H9 (cell line): ENCODE data around the gene COP1. TPM values are rescaled to one million over a fixed set of nuclear protein-coding genes. Genes with fewer than 3 reads are reported as not detected.

Source experiments
- DNase-seq: peaks from one replicate; pipeline ENCODE4 v3.0.0-alpha.2; 2017
- H2AFZ ChIP-seq: one replicate; pipeline ENCODE4 v1.6.1; 2013; ENCODE audit warnings: mild to moderate bottlenecking, low read length, control low read depth, moderate library complexity
- H2AK5ac ChIP-seq: 2 replicates; pipeline ENCODE4 v1.6.1; 2013; ENCODE audit warnings: low read length, control low read depth, mixed read lengths; ENCODE audit not compliant: insufficient read length
- H2BK120ac ChIP-seq: one replicate; pipeline ENCODE4 v1.6.1; 2013; ENCODE audit warnings: low read depth, mild to moderate bottlenecking, low read length, control low read depth, inconsistent platforms; ENCODE audit not compliant: poor library complexity, severe bottlenecking
- H2BK12ac ChIP-seq: 2 replicates; pipeline ENCODE4 v1.6.1; 2013; ENCODE audit warnings: low read length, control low read depth, mixed read lengths, low read depth; ENCODE audit not compliant: insufficient read length
- H2BK15ac ChIP-seq: 2 replicates; pipeline ENCODE4 v1.6.1; 2013; ENCODE audit warnings: low read depth, low read length, control low read depth
- H2BK20ac ChIP-seq: one replicate; pipeline ENCODE4 v1.6.1; 2013; ENCODE audit warnings: low read depth, mild to moderate bottlenecking, low read length, control low read depth, inconsistent platforms; ENCODE audit not compliant: poor library complexity, severe bottlenecking
- H2BK5ac ChIP-seq: 2 replicates; pipeline ENCODE4 v1.6.1; 2013; ENCODE audit warnings: low read length, control low read depth, mixed read lengths; ENCODE audit not compliant: insufficient read length
- H3K14ac ChIP-seq: 2 replicates; pipeline ENCODE4 v1.6.1; 2013; ENCODE audit warnings: low read length, control low read depth; ENCODE audit not compliant: insufficient read depth
- H3K18ac ChIP-seq: 2 replicates; pipeline ENCODE4 v1.6.1; 2013; ENCODE audit warnings: low read depth, mild to moderate bottlenecking, mixed read lengths, low read length, control low read depth; ENCODE audit not compliant: insufficient read length
- H3K23ac ChIP-seq: 2 replicates; pipeline ENCODE4 v1.6.1; 2013; ENCODE audit warnings: low read length, control low read depth, mixed read lengths, low read depth; ENCODE audit not compliant: insufficient read length
- H3K23me2 ChIP-seq: 2 replicates; pipeline ENCODE4 v1.6.1; 2013; ENCODE audit warnings: low read depth, mild to moderate bottlenecking, mixed read lengths, low read length, control low read depth; ENCODE audit not compliant: insufficient read length, poor library complexity, severe bottlenecking
- H3K27ac ChIP-seq: 2 replicates; pipeline ENCODE4 v1.5.1; 2013; ENCODE audit warnings: low read length, control low read depth, mixed read lengths, low read depth; ENCODE audit not compliant: insufficient read length
- H3K27me3 ChIP-seq: 2 replicates; pipeline ENCODE4 v1.6.1; 2013; ENCODE audit warnings: low read length, control low read depth, inconsistent platforms; ENCODE audit not compliant: insufficient read depth
- H3K4ac ChIP-seq: 2 replicates; pipeline ENCODE4 v1.6.1; 2013; ENCODE audit warnings: low read depth, mild to moderate bottlenecking, control low read depth, inconsistent platforms, low read length, moderate library complexity
- H3K4me1 ChIP-seq: 2 replicates; pipeline ENCODE4 v1.6.1; 2013; ENCODE audit warnings: low read length, control low read depth, inconsistent platforms; ENCODE audit not compliant: insufficient read depth
- H3K4me2 ChIP-seq: 2 replicates; pipeline ENCODE4 v1.6.1; 2013; ENCODE audit warnings: low read length, control low read depth, mixed read lengths; ENCODE audit not compliant: insufficient read length, insufficient read depth
- H3K56ac ChIP-seq: 2 replicates; pipeline ENCODE4 v1.6.1; 2013; ENCODE audit warnings: low read depth, mild to moderate bottlenecking, mixed read lengths, low read length, control low read depth; ENCODE audit not compliant: insufficient read length
- H3K79me1 ChIP-seq: 2 replicates; pipeline ENCODE4 v1.6.1; 2013; ENCODE audit warnings: low read depth, mild to moderate bottlenecking, moderate library complexity, low read length, control low read depth, inconsistent platforms; ENCODE audit not compliant: insufficient read depth, poor library complexity, severe bottlenecking
- H3K79me2 ChIP-seq: 2 replicates; pipeline ENCODE4 v1.6.1; 2013; ENCODE audit warnings: low read length, control low read depth, inconsistent platforms; ENCODE audit not compliant: insufficient read depth
- H3K9ac ChIP-seq: 2 replicates; pipeline ENCODE4 v1.6.1; 2013; ENCODE audit warnings: low read length, control low read depth, mixed read lengths; ENCODE audit not compliant: insufficient read length; ENCODE audit errors: extremely low read depth
- H3K9me3 ChIP-seq: one replicate; pipeline ENCODE4 v1.6.1; 2013; ENCODE audit warnings: low read depth, low read length, inconsistent platforms; ENCODE audit not compliant: control insufficient read depth
- H3T11ph ChIP-seq: one replicate; pipeline ENCODE4 v1.6.1; 2013; ENCODE audit warnings: mild to moderate bottlenecking, low read length, control low read depth, inconsistent platforms
- H4K20me1 ChIP-seq: one replicate; pipeline ENCODE4 v1.6.1; 2013; ENCODE audit not compliant: control insufficient read depth, insufficient read length, insufficient read depth
- H4K5ac ChIP-seq: 2 replicates; pipeline ENCODE4 v1.6.1; 2013; ENCODE audit warnings: low read depth, mild to moderate bottlenecking, mixed read lengths, low read length, control low read depth; ENCODE audit not compliant: insufficient read length
- H4K8ac ChIP-seq: replicated peaks from 2 replicates; pipeline ENCODE4 v1.6.1; 2013; ENCODE audit warnings: low read length, control low read depth, mixed read lengths, low read depth; ENCODE audit not compliant: insufficient read length
- H4K91ac ChIP-seq: 2 replicates; pipeline ENCODE4 v1.6.1; 2013; ENCODE audit warnings: low read depth, mild to moderate bottlenecking, moderate library complexity, mixed read lengths, low read length, control low read depth; ENCODE audit not compliant: insufficient read length
- H3K27ac Mint-ChIP-seq, 3 experiments: 2 replicates in 2 of 3; 3 replicates in 1 of 3; pipeline ENCODE4 v1.8.0; 2020 to 2021; ENCODE audit warnings: mixed read lengths in 3 of 3, mild to moderate bottlenecking in 1 of 3, moderate library complexity in 1 of 3
- H3K27me3 Mint-ChIP-seq: 2 replicates; pipeline ENCODE4 v1.8.0; 2021; ENCODE audit warnings: low read depth, mild to moderate bottlenecking, moderate library complexity, mixed read lengths
- H3K36me3 Mint-ChIP-seq, 3 experiments: 2 replicates in 2 of 3; 3 replicates in 1 of 3; pipeline ENCODE4 v1.8.0; 2020 to 2021; ENCODE audit warnings: low read depth in 3 of 3, mixed read lengths in 3 of 3; ENCODE audit not compliant: insufficient read depth in 1 of 3
- H3K4me1 Mint-ChIP-seq, 2 experiments: 2 replicates each; pipeline ENCODE4 v1.8.0; 2020; ENCODE audit warnings: mixed read lengths in 2 of 2
- H3K4me3 Mint-ChIP-seq, 2 experiments: 2 replicates in 1 of 2; 3 replicates in 1 of 2; pipeline ENCODE4 v1.8.0; 2020 to 2021; ENCODE audit warnings: mild to moderate bottlenecking in 2 of 2, mixed read lengths in 2 of 2, moderate library complexity in 1 of 2
- H3K9me3 Mint-ChIP-seq, 2 experiments: 2 replicates in 1 of 2; 3 replicates in 1 of 2; pipeline ENCODE4 v1.8.0; 2020; ENCODE audit warnings: mild to moderate bottlenecking in 2 of 2, mixed read lengths in 2 of 2, moderate library complexity in 1 of 2
- CTCF ChIP-seq: fragments of 200-600 bp; sonication (generic); conservative IDR thresholded peaks from 3 replicates; pipeline ENCODE4 v1.8.0; 2021; ENCODE audit warnings: antibody characterized with exemption, mild to moderate bottlenecking
- WGBS: extraction: QIAGEN DNeasy Blood & Tissue Kit; methylation state at CpG from one replicate; pipeline ENCODE4 v1.1.7; 2013; ENCODE audit warnings: missing lambda C conversion rate, low lambda C conversion rate, mixed read lengths; ENCODE audit not compliant: insufficient read length; ENCODE audit errors: extremely low coverage; 5-methylcytosine and 5-hydroxymethylcytosine counted together
- total RNA-seq: library from RNA; stranded (reverse); gene quantifications from 2 replicates; pipeline ENCODE4 v1.2.1, GENCODE V29; 2021

Gene COP1
- total RNA-seq, 1 experiment from 2014 or later: 41.3 TPM

- no peak overlapping the region for H3K27ac ChIP-seq
- no peak overlapping the region for H3K18ac ChIP-seq
- Mint-ChIP-seq H3K9me3 (no peaks in the 10 kb centered on the region), H3K27me3 (no peaks in the 10 kb centered on the region), H3K36me3 (peaks cover 5 to 25% (median 11%) of the 10 kb centered on the region in 3 experiments; a peak in 6 of 7 replicates), H3K4me1 (no peaks in the 10 kb centered on the region), H3K27ac (no peak overlapping the region; a peak in 1 of 7 replicates), H3K4me3 (no peak overlapping the region)
- H2BK15ac ChIP-seq: no peak overlapping the region
- H3K56ac ChIP-seq: no peak overlapping the region
- no peak overlapping the region for H3K4ac ChIP-seq
- H2BK5ac ChIP-seq: no peak overlapping the region
- H3K23me2 ChIP-seq: no peaks in the 10 kb centered on the region
- H4K5ac ChIP-seq: no peak overlapping the region
- no peaks in the 10 kb centered on the region for H3K27me3 ChIP-seq
- no peak for TF ChIP-seq CTCF
- H4K20me1 ChIP-seq: no peaks in the 10 kb centered on the region
- no peak overlapping the region for H4K8ac ChIP-seq
- H2BK20ac ChIP-seq: no peak overlapping the region
- no peaks in the 10 kb centered on the region for H3K4me1 ChIP-seq
- H2BK12ac ChIP-seq: no peak overlapping the region
- H3K4me2 ChIP-seq: no peak overlapping the region
- H2BK120ac ChIP-seq: no peak overlapping the region
- no peak overlapping the region for H2AK5ac ChIP-seq
- no peaks in the 10 kb centered on the region for H3K9me3 ChIP-seq
- H3T11ph ChIP-seq: no peak overlapping the region
- no peak for DNase-seq
- H3K23ac ChIP-seq: no peak overlapping the region
- no peak overlapping the region for H4K91ac ChIP-seq
- WGBS: no CpG with 5 or more reads among the region's 1 CpG
- no peaks in the 10 kb centered on the region for H3K79me1 ChIP-seq
- no peaks in the 10 kb centered on the region for H3K79me2 ChIP-seq
- H3K14ac ChIP-seq: no peak overlapping the region
- no peak overlapping the region for H2AFZ ChIP-seq
- no peak overlapping the region for H3K9ac ChIP-seq
Measured at GRCh38 chr1:176110203-176110602, 96.9 kb downstream of the COP1 start.
